Activated CD8-positive, alpha-beta T cell treated with anti-CD3 and anti-CD28 coated beads, Interleukin-2, amount 10 ng/mL, durations not matched to agents 7 days and 5 days (primary cell): ENCODE measurements around the gene NPFF. TPM values are rescaled to one million over a fixed set of nuclear protein-coding genes. Genes with fewer than 3 reads are reported as not detected.

Source experiments
- ATAC-seq: fragments of 150-1000 bp; cut with Tn5 transposase; one replicate; pipeline ENCODE4 v1.10.0; 2021; ENCODE audit warnings: moderate library complexity
- CTCF ChIA-PET: fragments of 350-600 bp; sonication (Branson Sonifier 250); formaldehyde crosslinking; loops from one replicate; lab custom pipeline; 2021; ENCODE audit warnings: antibody characterized with exemption; lab: Charles Lee
- POLR2A ChIA-PET: fragments of 350-600 bp; sonication (Branson Sonifier 250); formaldehyde crosslinking; loops from one replicate; lab custom pipeline; 2021; ENCODE audit warnings: antibody characterized with exemption; lab: Charles Lee
- DNase-seq: peaks from one replicate; pipeline ENCODE4 v3.0.0-alpha.2; 2020
- H3K27ac Mint-ChIP-seq: one replicate; pipeline ENCODE4 v1.8.0; 2021; ENCODE audit warnings: mild to moderate bottlenecking, mixed read lengths
- H3K27me3 Mint-ChIP-seq: one replicate; pipeline ENCODE4 v1.8.0; 2021; ENCODE audit warnings: low read depth, mixed read lengths
- H3K36me3 Mint-ChIP-seq: one replicate; pipeline ENCODE4 v1.8.0; 2021; ENCODE audit warnings: low read depth, mixed read lengths
- H3K4me1 Mint-ChIP-seq: one replicate; pipeline ENCODE4 v1.8.0; 2021; ENCODE audit warnings: low read depth, mixed read lengths
- H3K4me3 Mint-ChIP-seq: one replicate; pipeline ENCODE4 v1.8.0; 2021; ENCODE audit warnings: mild to moderate bottlenecking, mixed read lengths
- H3K9me3 Mint-ChIP-seq: one replicate; pipeline ENCODE4 v1.8.0; 2022; ENCODE audit warnings: mixed read lengths; ENCODE audit not compliant: insufficient read depth
- total RNA-seq, 2 experiments: library from RNA; stranded (reverse); gene quantifications; one replicate each; pipeline ENCODE4 v1.2.3, GENCODE V29; 2021

NPFF gene
- total RNA-seq, 2 experiments from 2014 or later = not detected

DNA sequence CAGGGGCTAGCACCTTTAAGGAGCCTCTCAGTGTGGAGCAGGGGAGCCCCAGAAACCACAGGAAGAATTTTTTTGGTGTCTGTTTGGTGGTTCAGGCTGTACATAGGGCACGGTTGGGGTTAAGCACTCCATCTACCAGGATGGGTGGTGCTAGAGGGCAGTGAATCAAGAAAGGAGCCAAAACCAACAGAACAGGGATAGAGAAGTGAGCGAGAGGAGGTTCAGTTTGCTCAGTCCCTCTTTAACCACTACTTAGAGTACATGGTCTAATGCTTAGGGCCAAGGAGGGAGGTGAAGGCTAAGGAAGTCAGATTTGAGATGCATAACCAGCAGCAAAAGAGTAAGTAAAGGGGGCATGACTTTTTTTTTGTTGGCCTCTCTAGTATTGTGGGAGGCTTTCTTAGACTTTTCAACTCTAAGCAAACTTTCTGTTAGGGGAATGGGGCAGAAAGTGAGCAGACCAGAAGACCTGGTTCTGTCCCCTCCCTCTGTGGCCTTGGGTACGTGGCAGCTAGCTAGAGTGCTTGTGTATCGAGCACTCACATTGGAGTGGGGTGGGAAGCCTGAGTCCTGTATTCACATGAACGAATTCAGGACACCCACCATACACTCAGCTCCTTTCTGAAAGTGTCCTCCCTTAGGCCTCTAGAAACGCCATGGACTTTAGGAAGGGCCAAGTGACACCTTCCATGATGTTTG is 6.6 kb upstream of the NPFF start:
- Mint-ChIP-seq H3K27ac (peak overlapping the region; percentile 62), H3K27me3 (no peaks in the 10 kb centered on the region), H3K9me3 (no peaks in the 10 kb centered on the region), H3K4me1 (peaks cover 23% of the 10 kb centered on the region), H3K36me3 (peaks cover 26% of the 10 kb centered on the region), H3K4me3 (no peak overlapping the region)
- DNase-seq (no peak), ATAC-seq (no peak)
- CTCF ChIA-PET = no interaction called here
- POLR2A ChIA-PET = interaction anchor here (0.6 kb wide), 1 partner anchor 192 kb away, joined by 3 read pairs; the partner anchor contains the start of gene AAAS

DNA sequence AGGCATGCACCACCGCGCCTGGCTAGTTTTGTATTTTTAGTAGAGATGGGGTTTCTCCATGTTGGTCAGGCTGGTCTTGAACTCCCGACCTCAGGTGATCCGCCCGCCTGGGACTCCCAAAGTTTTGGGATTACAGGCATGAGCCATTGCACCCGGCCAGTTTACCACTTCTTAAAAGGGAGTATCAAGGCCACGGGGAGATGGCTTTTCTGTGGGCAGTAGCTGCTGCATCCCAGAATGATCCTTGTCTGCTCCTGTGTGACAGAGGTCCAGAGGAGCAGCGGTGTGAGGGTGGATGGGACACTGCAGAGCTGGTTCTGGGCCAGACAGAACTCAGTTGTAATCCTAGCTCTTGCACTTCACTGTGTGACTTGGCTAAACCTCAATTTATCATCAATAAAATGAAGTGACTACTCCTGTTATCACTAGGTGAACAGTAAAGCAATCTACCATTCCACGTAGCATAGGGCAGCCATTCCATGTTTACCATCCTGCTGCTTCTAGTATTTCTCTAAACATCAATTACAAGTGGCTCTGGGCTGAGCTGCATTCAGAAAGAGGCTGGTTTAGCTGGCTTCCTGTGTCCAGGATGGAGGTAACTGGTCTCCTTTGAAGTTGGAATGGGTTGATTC is 3.0 kb upstream of the NPFF start:
- H3K27ac Mint-ChIP-seq = no peak overlapping the region

DNA sequence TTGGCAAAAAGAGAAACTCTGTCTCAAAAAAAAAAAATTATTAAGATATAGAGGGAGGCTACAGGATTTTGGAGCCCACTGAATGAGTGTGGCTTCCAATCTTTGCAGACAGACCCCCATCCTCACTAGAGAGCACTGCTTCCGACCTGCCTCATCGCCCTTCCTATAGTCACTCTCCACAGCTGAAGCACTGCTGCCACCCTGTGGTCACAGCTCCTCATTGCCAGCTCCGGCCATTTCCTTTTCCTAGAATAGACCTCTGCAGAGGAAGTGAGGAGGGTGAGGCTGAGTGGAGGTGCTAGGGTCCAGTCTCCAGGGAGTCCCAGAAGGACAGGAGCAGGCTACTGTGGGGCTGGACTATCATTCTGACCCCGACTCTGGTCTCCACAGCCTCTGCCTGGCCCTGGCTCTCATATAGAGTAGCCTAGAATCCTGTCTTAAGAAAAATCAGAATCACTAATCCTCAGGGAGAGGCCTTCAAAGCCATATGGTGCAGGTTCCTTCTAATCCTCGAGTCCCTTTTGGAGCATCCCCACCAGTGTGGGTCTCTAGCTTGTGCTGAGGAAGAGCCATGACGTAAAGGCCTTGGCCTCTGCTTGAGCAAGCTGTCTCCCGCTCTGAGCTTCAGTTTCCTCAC is 1.4 kb upstream of the NPFF start:
- no peak overlapping the region for H3K4me3 Mint-ChIP-seq
- H3K36me3 Mint-ChIP-seq = peaks cover 18% of the 10 kb centered on the region

More for the DNA sequence above, 3.0 kb upstream of the NPFF start:
- ATAC-seq (no peak), DNase-seq (no peak)
- no peaks in the 10 kb centered on the region for H3K27me3 Mint-ChIP-seq
- peaks cover 21% of the 10 kb centered on the region for H3K4me1 Mint-ChIP-seq
- ChIA-PET POLR2A (interaction anchor here (0.7 kb wide), 2 partner anchors 9 to 41 kb away, joined by 3 read pairs; partner anchors contain the start of gene TARBP2), CTCF (interaction anchor here (0.9 to 5.0 kb wide), 8 partner anchors 9 to 412 kb away, joined by 3 to 78 read pairs (median 8); partner anchors contain the start of gene TARBP2)
- peaks cover 21% of the 10 kb centered on the region for H3K36me3 Mint-ChIP-seq
- H3K9me3 Mint-ChIP-seq = no peaks in the 10 kb centered on the region
- H3K4me3 Mint-ChIP-seq = no peak overlapping the region

DNA sequence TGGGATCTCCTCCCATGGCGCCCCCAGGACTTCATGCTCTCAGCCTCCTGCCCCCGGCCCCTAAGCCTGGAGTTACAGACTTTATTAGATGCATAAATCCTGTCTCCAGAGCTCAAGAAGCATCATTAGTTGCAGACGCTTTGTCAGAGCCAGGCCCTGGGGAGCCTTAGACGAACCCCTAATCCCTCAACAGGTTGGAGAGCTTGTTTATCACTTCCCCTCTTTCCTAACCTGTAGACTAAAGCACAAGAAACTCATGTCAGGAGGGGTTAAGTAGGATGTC is 260 bp upstream of the NPFF start:
- H3K4me3 Mint-ChIP-seq = no peak overlapping the region
- no peaks in the 10 kb centered on the region for H3K9me3 Mint-ChIP-seq
- ATAC-seq (no peak), DNase-seq (no peak)
- ChIA-PET CTCF (interaction anchor here (1.2 to 5.0 kb wide), 5 partner anchors 25 to 296 kb away, joined by 4 to 49 read pairs (median 12); no protein-coding TSS in a partner anchor), POLR2A (no interaction called here)
- H3K4me1 Mint-ChIP-seq = peaks cover 19% of the 10 kb centered on the region
- H3K27ac Mint-ChIP-seq = peak overlapping the region; percentile 72
- peaks cover 18% of the 10 kb centered on the region for H3K36me3 Mint-ChIP-seq
- no peaks in the 10 kb centered on the region for H3K27me3 Mint-ChIP-seq

More for the DNA sequence above, 1.4 kb upstream of the NPFF start:
- H3K27me3 Mint-ChIP-seq = no peaks in the 10 kb centered on the region
- H3K27ac Mint-ChIP-seq = peak overlapping the region; percentile 81
- DNase-seq (peak; percentile 91), ATAC-seq (peak; percentile 97)
- ChIA-PET POLR2A (interaction anchor here (0.5 to 1.2 kb wide), 5 partner anchors 8 to 313 kb away, joined by 3 read pairs; no protein-coding TSS in a partner anchor), CTCF (interaction anchor here (0.6 to 5.0 kb wide), 33 partner anchors 9 to 1488 kb away, joined by 3 to 78 read pairs (median 5); partner anchors contain the start of genes AMHR2, ATF7, ATP5MC2 and MAP3K12)
- no peaks in the 10 kb centered on the region for H3K9me3 Mint-ChIP-seq
- peaks cover 18% of the 10 kb centered on the region for H3K4me1 Mint-ChIP-seq

DNA sequence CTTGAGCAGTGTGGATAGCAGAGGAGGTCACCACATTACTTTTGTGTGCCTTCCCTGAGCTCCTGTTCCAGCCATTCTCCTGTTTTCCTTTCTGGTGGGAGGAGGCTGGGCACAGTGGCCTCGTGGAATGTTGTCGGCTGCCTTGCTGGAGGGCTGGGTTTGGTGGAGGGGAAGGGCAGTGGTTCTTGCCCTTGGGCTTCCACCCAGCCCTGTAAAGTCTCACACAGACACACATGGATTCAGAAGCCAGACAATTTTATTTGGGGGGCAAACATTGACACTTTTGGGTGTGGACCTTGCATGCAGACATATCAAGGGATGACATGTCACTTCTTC is 866 bp downstream of the NPFF start:
- peaks cover 18% of the 10 kb centered on the region for H3K36me3 Mint-ChIP-seq
- ChIA-PET POLR2A (no interaction called here), CTCF (interaction anchor here (0.9 to 1.7 kb wide), 2 partner anchors 154 to 181 kb away, joined by 3 to 6 read pairs; no protein-coding TSS in a partner anchor)
- no peak overlapping the region for H3K27ac Mint-ChIP-seq
- no peak overlapping the region for H3K4me3 Mint-ChIP-seq
- H3K4me1 Mint-ChIP-seq = peaks cover 27% of the 10 kb centered on the region
- no peaks in the 10 kb centered on the region for H3K27me3 Mint-ChIP-seq
- ATAC-seq (no peak), DNase-seq (no peak)
- H3K9me3 Mint-ChIP-seq = no peaks in the 10 kb centered on the region

DNA sequence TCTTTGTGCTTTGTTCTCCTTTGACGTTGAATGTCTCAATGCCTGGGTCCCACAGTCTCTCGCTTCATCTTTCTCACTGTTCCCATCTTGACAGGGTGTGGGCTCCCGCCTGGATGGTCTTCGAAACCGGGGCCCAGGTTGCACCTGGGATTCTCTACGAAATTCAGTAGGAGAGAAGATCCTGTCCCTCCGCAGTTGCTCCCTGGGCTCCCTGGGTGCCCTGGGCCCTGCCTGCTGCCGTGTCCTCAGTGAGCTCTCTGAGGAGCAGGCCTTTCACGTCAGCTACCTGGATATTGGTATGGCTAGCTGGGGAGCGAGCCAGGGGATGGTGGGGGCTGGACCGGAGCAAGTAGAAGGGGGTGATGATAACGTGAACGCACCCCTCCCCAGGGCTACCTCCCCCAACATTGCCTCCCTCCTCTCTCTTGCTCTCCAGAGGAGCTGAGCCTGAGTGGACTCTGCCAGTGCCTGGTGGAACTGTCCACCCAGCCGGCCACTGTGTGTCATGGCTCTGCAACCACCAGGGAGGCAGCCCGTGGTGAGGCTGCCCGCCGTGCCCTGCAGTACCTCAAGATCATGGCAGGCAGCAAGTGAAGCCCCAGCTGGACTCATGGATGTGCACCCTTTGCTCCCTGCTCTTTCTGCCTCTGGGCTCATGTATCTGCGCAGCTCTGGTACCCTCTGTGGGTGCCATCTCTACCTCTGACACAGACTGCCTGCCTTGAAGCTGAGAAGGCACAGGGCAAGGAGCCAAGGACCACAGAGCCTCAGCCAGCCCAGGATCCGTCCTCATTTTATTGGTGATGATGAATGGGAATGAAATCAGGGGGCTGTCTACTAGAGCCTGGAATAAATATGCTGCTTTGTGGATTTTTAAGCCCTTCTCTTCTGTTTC is 1.5 kb downstream of the NPFF start:
- ChIA-PET POLR2A (no interaction called here), CTCF (interaction anchor here (0.9 to 1.7 kb wide), 2 partner anchors 153 to 181 kb away, joined by 3 to 6 read pairs; no protein-coding TSS in a partner anchor)
- Mint-ChIP-seq H3K4me1 (peaks cover 26% of the 10 kb centered on the region), H3K4me3 (no peak overlapping the region), H3K27ac (peak overlapping the region; percentile 33), H3K27me3 (no peaks in the 10 kb centered on the region), H3K36me3 (peaks cover 18% of the 10 kb centered on the region), H3K9me3 (no peaks in the 10 kb centered on the region)
- DNase-seq (no peak), ATAC-seq (no peak)

DNA sequence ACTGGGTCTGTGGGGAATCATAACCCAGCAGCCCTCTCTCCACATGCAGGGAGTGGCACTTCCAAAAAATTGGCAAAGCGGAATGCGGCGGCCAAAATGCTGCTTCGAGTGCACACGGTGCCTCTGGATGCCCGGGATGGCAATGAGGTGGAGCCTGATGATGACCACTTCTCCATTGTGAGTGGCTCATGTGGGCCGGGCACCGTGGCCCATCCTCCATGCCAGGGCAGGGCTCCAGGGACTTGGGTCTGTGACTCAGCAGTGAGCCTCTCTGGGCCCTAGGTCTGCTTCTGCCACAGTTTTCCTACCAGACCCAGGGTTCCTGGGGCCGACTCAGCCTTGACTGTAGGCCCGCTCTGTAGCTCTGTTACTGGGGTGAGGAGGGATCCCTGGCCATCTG is 2.2 kb downstream of the NPFF start:
- ChIA-PET CTCF (interaction anchor here (1.7 kb wide), 1 partner anchor 153 kb away, joined by 6 read pairs; no protein-coding TSS in a partner anchor), POLR2A (no interaction called here)
- Mint-ChIP-seq H3K36me3 (peaks cover 18% of the 10 kb centered on the region), H3K27me3 (no peaks in the 10 kb centered on the region), H3K4me1 (peaks cover 28% of the 10 kb centered on the region), H3K4me3 (no peak overlapping the region), H3K27ac (peak overlapping the region; percentile 33), H3K9me3 (no peaks in the 10 kb centered on the region)
- DNase-seq (no peak), ATAC-seq (no peak)

DNA sequence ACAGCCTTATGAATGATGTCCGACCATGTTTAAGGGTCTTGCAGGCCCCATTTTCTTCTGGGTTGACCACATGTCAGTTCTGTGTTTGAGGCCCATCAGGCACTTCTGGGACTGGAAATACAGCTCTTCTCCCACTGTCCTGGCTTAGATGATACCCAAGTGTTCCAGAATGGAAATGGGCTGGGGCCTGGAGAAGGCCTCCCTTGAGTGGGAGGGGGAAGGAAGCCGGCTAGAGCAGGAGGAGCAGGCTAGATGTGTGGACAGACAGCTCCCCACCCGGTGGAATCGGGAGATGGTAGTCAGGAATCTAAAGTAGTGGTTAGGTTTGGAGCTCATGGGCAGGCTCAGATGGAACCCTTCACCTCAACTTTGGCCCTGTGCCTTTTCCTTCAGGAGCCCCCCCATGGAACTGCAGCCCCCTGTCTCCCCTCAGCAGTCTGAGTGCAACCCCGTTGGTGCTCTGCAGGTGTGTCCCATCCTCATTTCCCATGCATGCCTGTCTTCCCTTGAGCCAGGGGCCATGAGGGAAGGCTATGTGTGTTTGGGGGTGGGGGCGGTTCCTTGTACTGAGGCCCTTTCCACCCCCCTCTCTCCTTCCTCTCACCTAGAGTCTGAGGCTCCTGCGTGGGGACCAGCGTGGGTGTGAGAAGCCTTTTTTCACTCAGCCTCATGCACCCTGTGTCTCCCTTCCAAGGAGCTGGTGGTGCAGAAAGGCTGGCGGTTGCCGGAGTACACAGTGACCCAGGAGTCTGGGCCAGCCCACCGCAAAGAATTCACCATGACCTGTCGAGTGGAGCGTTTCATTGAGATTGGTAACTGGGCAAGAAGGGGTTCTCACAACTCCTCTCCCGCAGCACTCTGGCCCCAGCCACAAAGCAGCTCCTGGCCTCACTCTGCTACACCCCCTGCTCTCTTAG is 3.0 kb downstream of the NPFF start:
- POLR2A ChIA-PET = no interaction called here
- no peak for ATAC-seq
- peak overlapping the region; percentile 10 for H3K27ac Mint-ChIP-seq

DNA sequence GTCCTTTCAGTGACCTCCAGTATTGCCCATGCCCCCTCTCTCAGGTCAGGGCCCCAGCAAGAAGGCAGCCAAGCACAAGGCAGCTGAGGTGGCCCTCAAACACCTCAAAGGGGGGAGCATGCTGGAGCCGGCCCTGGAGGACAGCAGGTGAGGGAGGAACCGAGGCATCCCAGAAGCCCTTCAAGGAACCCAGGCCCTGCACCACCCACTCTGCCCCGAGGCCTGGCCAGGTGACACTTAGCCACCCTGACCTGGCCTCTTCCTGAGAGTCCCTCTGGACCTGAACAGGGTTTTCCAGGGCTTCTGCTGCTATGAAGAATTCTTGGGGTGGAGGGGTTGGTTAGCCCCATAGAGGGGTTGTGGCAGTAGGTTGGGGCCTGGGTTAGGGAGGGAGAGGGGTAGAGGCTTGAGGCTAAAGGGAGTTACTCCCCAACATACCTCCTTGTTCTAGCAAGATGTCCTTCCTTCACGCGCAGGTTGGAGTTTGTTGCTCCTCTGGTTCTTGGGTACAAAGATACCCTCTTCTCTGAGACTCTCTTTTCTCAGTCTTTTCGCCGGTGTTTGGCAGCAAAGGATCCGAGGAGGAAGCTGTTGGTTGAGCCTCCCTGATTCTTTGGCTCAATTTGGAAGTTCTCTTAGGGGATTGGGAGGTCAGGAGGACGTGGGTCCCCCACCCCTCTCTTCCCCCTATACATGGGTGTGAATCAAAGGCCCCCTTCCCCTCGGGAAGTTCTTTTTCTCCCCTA is 4.1 kb downstream of the NPFF start:
- DNase-seq (no peak), ATAC-seq (no peak)
- H3K27ac Mint-ChIP-seq = no peak overlapping the region
- H3K4me1 Mint-ChIP-seq = peaks cover 29% of the 10 kb centered on the region
- ChIA-PET POLR2A (no interaction called here), CTCF (interaction anchor here (1.1 to 2.5 kb wide), 2 partner anchors 41 to 150 kb away, joined by 3 to 15 read pairs; no protein-coding TSS in a partner anchor)
- H3K4me3 Mint-ChIP-seq = peak overlapping the region; percentile 28
- H3K27me3 Mint-ChIP-seq = no peaks in the 10 kb centered on the region
- peaks cover 18% of the 10 kb centered on the region for H3K36me3 Mint-ChIP-seq
- H3K9me3 Mint-ChIP-seq = no peaks in the 10 kb centered on the region

More for the DNA sequence above, 3.0 kb downstream of the NPFF start:
- DNase-seq = no peak
- peaks cover 18% of the 10 kb centered on the region for H3K36me3 Mint-ChIP-seq
- no peaks in the 10 kb centered on the region for H3K27me3 Mint-ChIP-seq
- CTCF ChIA-PET = interaction anchor here (1.1 kb wide), 2 partner anchors 22 to 40 kb away, joined by 3 to 5 read pairs; no protein-coding TSS in a partner anchor
- no peak overlapping the region for H3K4me3 Mint-ChIP-seq
- H3K9me3 Mint-ChIP-seq = no peaks in the 10 kb centered on the region
- peaks cover 32% of the 10 kb centered on the region for H3K4me1 Mint-ChIP-seq

DNA sequence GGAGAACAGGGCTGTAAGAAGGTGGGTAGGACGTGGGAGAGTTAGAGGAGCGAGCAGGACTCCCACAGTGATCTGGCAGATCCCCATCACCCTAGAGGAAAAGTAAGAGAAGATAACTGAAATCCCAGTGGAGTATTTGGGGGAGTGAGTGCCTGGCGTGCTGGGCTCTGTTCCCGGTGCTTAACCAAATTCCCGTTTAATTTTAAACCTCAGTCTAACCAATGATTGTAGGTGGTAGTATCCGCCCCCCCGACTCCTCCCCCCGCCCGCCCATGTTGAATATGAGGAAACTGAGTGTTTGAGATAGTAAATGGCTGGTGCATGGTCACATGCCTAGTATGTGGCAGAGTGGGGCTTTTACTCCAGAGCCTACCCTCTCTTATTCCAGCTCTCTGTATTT is 5.0 kb downstream of the NPFF start:
- Mint-ChIP-seq H3K4me3 (peak overlapping the region; percentile 81), H3K4me1 (peaks cover 34% of the 10 kb centered on the region), H3K27me3 (no peaks in the 10 kb centered on the region), H3K27ac (peak overlapping the region; percentile 94), H3K9me3 (no peaks in the 10 kb centered on the region), H3K36me3 (peaks cover 18% of the 10 kb centered on the region)
- no peak for ATAC-seq
- DNase-seq = no peak
- CTCF ChIA-PET = interaction anchor here (2.5 kb wide), 1 partner anchor 150 kb away, joined by 15 read pairs; no protein-coding TSS in a partner anchor
- POLR2A ChIA-PET = no interaction called here
